ENCODE measurements around the gene TMEM120A. TPM values are rescaled to one million over a fixed set of nuclear protein-coding genes. Genes with fewer than 3 reads are reported as not detected.

The TMEM120A gene
- total and polyA plus RNA-seq, 2 experiments from 2014 or later, result 50.7 to 91.1 TPM

GRCh38 chr7:76002822-76003221 is 8.4 kb upstream of the TMEM120A start:
- Histone ChIP-seq H3K4me1 (ENCODE audit: insufficient read depth) (no peaks in the 10 kb centered on the region), H3K27ac (no peak overlapping the region), H3K9me3 (ENCODE audit: low read depth) (no peaks in the 10 kb centered on the region), H2AFZ (no peak overlapping the region), H3K79me2 (no peaks in the 10 kb centered on the region), H3K27me3 (no peaks in the 10 kb centered on the region), H3K4me2 (no peak overlapping the region), H3K4me3 (no peak overlapping the region), H4K20me1 (ENCODE audit: insufficient read depth, poor library complexity, severe bottlenecking) (no peaks in the 10 kb centered on the region), H3K9me2 (replicated peaks; ENCODE audit: insufficient read depth) (no peaks in the 10 kb centered on the region), H3K36me3 (replicated peaks; ENCODE audit: insufficient read depth, low read depth) (no peaks in the 10 kb centered on the region)
- no peak for TF ChIP-seq CTCF (IDR thresholded peaks at IDR 0.05; ENCODE audit: poor library complexity)
- no peak for TF ChIP-seq EZH2phosphoT487 (IDR thresholded peaks at IDR 0.05; ENCODE audit: low read depth, severe bottlenecking, unreplicated experiment)
- TF ChIP-seq EZH2 (IDR thresholded peaks at IDR 0.05; ENCODE audit: borderline replicate concordance), result no peak
- DNase-seq (ENCODE audit: low spot score), result no peak
- WGBS (ENCODE audit: low lambda C conversion rate, missing lambda C conversion rate), result 98% methylated on average over 3 of the region's 3 CpGs

GRCh38 chr7:76002139-76002538 is 7.7 kb upstream of the TMEM120A start:
- Histone ChIP-seq H3K79me2 (no peaks in the 10 kb centered on the region), H3K4me2 (no peak overlapping the region), H3K4me3 (no peak overlapping the region), H4K20me1 (ENCODE audit: insufficient read depth, poor library complexity, severe bottlenecking) (no peaks in the 10 kb centered on the region), H3K9me3 (ENCODE audit: low read depth) (no peaks in the 10 kb centered on the region), H2AFZ (no peak overlapping the region), H3K4me1 (ENCODE audit: insufficient read depth) (no peaks in the 10 kb centered on the region), H3K27me3 (no peaks in the 10 kb centered on the region), H3K27ac (no peak overlapping the region), H3K9me2 (replicated peaks; ENCODE audit: insufficient read depth) (no peaks in the 10 kb centered on the region), H3K36me3 (replicated peaks; ENCODE audit: insufficient read depth, low read depth) (no peaks in the 10 kb centered on the region)
- 95% methylated on average over 6 of the region's 6 CpGs for WGBS (ENCODE audit: low lambda C conversion rate, missing lambda C conversion rate)
- no peak for TF ChIP-seq EZH2phosphoT487 (IDR thresholded peaks at IDR 0.05; ENCODE audit: low read depth, severe bottlenecking, unreplicated experiment)
- TF ChIP-seq CTCF (IDR thresholded peaks at IDR 0.05; ENCODE audit: poor library complexity), result no peak
- no peak for TF ChIP-seq EZH2 (IDR thresholded peaks at IDR 0.05; ENCODE audit: borderline replicate concordance)
- DNase-seq (ENCODE audit: low spot score), result no peak

- Histone ChIP-seq H2AFZ (no peak overlapping the region), H3K27me3 (no peaks in the 10 kb centered on the region), H3K27ac (no peak overlapping the region), H3K4me3 (no peak overlapping the region), H3K4me2 (no peak overlapping the region), H3K9me3 (ENCODE audit: low read depth) (no peaks in the 10 kb centered on the region), H3K36me3 (replicated peaks; ENCODE audit: insufficient read depth, low read depth) (no peaks in the 10 kb centered on the region), H3K9me2 (replicated peaks; ENCODE audit: insufficient read depth) (no peaks in the 10 kb centered on the region), H4K20me1 (ENCODE audit: insufficient read depth, poor library complexity, severe bottlenecking) (no peaks in the 10 kb centered on the region), H3K79me2 (no peaks in the 10 kb centered on the region), H3K4me1 (ENCODE audit: insufficient read depth) (no peaks in the 10 kb centered on the region)
- TF ChIP-seq EZH2phosphoT487 (IDR thresholded peaks at IDR 0.05; ENCODE audit: low read depth, severe bottlenecking, unreplicated experiment), result no peak
- no peak for TF ChIP-seq EZH2 (IDR thresholded peaks at IDR 0.05; ENCODE audit: borderline replicate concordance)
- no peak for DNase-seq (ENCODE audit: low spot score)
- WGBS (ENCODE audit: low lambda C conversion rate, missing lambda C conversion rate), result 93% methylated on average over 11 of the region's 11 CpGs
These were observed 6.2 kb upstream of the TMEM120A start for GRCh38 chr7:76000566-76000965.

- TF ChIP-seq EZH2 (IDR thresholded peaks at IDR 0.05; ENCODE audit: borderline replicate concordance), result no peak
- no peak for TF ChIP-seq CTCF (IDR thresholded peaks at IDR 0.05; ENCODE audit: poor library complexity)
- TF ChIP-seq EZH2phosphoT487 (IDR thresholded peaks at IDR 0.05; ENCODE audit: low read depth, severe bottlenecking, unreplicated experiment), result no peak
- Histone ChIP-seq H3K36me3 (replicated peaks; ENCODE audit: insufficient read depth, low read depth) (no peaks in the 10 kb centered on the region), H3K9me2 (replicated peaks; ENCODE audit: insufficient read depth) (no peaks in the 10 kb centered on the region), H3K4me1 (ENCODE audit: insufficient read depth) (peaks cover 7% of the 10 kb centered on the region), H4K20me1 (ENCODE audit: insufficient read depth, poor library complexity, severe bottlenecking) (no peaks in the 10 kb centered on the region), H3K4me3 (no peak overlapping the region), H3K4me2 (no peak overlapping the region), H3K9me3 (ENCODE audit: low read depth) (no peaks in the 10 kb centered on the region), H3K27ac (no peak overlapping the region), H3K27me3 (no peaks in the 10 kb centered on the region), H2AFZ (no peak overlapping the region), H3K79me2 (no peaks in the 10 kb centered on the region)
- WGBS (ENCODE audit: low lambda C conversion rate, missing lambda C conversion rate), result 93% methylated on average over 1 of the region's 1 CpG
- DNase-seq (ENCODE audit: low spot score), result no peak
These were observed 3.6 kb upstream of the TMEM120A start for GRCh38 chr7:75998038-75998437.

Measured in hepatocyte (in vitro differentiated cells).